ENCODE data around the gene ANKRD63.

The ANKRD63 gene

DNA sequence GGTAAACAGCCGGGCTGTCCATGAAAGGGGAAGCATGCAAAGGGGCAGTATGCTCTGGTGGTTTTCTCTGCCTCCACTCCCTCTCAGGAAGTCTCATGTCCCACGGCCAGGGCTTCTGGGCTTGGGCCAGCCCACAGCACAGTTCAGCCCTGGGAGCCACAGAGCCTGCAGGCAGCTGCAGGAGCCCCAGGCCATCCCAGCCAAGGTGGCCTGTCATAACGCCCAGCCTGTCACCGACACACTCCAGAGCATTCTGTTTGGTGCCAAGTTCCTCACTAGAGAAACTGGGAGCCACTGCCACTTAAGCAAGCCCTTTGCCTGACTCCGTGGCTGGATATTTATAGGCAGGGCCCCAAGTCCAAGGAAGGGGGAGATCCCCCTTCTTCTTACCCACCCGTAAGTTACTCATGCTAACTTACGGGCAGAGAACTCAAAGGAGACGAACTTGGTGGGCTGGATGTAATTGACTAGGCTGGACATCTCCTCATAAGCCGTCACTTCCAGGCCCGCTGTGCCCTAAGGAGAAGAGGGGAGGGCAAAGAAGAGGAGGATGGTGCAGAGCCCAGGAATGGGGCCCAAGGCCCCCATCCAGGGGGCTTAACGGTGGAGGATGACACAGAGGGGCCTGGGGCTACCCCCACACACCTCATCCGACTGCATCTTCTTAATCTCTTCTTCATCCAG lies 13.2 kb upstream of the ANKRD63 start:
- no peak for DNase-seq

DNA sequence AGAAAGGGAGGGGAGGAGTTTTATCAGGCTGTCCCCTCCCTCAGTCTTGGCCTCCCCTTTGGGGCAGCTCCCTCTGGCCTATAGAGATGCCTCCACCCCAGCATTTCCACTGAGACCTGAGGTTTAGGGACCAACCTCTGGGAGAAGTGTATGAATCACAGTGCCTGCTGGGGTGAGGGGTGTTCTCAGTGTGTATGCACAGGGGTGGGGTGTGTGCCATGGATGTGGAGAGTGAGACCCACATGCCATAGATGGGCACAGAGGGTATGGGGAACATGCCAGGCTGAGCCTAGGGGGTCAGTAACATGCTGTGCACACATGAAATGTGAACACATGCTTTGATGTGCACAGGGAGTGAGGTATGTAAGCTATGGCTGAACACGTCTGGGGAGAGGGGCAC lies 12.4 kb upstream of the ANKRD63 start:
- DNase-seq = no peak

DNA sequence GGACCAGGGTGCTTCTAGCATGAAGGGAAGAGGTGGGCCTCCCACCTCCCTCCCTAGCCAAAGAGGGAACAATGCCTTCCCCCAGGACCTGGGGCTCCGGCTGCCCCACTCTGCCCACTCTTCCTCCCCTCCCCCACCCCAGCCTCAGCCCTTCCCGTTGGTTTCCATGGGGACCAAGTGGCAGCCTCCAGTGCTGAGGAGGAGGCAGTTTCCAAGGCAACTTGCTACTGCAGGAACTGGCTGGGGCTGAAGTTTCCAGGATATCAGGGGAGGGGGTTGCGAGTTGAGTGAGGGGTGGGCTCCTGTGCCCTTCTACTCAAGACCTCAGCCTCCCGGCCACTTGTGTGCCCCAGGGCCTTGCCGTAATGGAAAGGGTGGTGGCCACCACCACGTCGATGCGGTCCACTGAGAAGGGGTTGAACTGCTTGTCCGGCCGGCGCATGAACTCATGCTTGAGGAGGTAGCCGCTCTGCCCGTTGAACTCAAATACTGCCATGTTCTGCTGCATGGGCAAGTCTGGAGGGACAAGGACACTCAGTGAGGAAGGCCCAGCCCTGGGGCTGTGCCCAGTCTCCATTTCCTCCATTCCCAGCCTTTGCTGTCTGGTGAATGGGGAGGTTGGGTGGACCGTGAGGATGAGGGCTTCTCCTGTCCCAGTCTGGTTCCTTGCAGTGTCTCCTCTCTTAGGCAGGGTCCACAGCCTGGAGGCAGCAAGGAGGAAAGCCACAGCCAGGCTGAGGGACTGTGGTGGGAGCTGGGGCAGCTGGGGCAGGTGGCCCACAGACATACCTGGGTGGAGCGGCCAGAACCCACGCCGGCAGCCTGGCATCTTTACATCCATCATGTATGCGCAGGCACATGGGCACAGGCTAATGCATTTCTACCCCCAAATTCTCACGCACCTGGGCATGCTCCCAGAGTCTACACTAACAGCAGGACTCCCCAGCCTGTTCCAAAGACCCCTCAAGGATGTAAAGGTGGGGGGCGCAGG lies 11.3 kb upstream of the ANKRD63 start:
- peak in 28 of 58 donors; percentile 12 to 71 (median 38) for DNase-seq

DNA sequence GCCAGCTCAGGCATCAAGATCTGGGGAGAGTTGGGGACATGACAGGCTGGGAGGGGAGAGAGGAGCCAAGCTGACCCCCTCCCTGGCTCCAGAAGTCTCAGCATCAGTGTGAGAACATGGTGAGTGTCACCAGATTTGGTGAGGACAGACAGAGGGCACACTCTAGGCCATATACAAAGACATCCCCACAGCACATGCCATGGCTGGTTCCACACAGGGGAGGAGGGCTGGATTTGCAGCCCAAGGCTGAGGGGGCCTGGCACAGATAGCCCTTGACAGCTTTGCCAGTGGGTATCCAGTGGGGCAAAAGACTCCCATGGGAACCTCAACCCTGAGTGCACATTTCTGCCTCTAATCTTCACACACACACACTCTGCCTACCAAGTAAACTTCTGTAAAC lies 10.1 kb upstream of the ANKRD63 start:
- DNase-seq = no peak

DNA sequence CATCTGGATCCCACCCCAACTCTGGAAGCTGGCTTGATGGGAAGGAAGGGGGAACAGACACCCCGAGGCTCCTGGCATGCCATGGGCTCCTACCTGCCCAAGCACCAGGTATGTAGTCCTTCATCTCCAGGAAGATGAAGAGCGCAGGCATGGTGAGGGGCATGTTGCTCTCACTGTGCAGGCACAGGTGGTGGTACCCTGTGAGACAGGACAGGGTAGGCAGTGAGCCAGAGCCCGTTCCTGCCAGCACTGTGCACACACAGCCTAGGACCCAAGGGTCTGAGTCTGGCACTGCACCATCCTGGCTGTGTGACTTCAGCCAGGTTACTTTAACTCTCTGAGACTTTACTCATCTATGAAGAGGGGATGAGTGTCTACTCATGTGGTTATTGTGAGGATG lies 9.4 kb upstream of the ANKRD63 start:
- DNase-seq = no peak

DNA sequence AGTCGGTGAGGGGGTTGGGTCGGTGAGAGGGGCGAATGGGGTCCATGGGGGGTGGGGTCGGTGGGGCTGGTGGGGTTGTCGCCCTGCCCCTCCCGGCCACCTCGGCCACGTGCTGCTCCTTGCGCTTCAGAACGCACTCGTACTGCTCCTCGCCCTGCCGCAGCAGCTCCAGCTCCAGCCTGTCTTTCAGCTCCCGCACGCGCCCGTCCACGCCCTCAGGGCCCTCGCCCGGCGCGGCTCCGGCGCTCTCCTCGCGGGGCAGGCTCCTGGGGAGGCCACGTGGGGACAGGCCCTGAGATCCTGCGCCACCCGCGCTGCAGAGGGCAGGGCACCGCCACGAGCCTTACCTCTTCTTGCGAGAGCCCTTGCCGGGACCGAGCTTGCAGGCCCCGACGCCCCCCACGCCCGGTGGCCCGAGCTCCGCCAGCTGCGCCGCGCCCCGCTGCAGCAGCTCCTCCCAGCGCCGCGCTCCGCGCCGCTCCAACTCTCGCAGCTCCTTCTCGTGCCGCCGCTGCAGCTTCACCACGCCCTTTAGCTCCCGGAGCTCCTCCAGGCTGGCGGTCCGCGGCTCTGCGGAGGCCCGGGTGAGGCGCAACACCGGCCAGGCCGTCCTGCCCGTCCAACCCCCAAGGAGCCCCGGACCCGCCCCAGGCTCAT lies 8.2 kb upstream of the ANKRD63 start:
- DNase-seq = peak in 8 of 58 donors; percentile 14 to 59 (median 34)

DNA sequence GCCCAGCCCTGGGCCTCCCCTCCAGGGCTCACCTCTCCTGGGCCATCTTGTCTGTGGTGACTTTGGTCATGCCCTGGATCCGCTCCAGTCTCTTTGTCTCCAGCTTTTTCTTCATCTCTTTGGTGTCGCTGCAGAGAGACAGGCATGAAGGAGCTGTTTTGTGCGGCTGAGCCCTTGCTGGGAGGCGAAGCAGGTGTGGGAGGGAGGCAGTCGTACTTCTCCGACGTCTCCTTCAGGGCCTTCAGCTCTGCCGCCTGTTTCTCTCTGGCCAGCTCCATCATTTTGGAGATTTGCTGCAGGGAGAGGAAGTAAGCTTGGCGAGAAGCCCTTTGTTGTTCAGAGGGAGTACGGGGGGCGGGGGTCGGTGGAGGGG lies 7.7 kb upstream of the ANKRD63 start:
- peak in 4 of 58 donors; percentile 16 to 41 (median 24) for DNase-seq

DNA sequence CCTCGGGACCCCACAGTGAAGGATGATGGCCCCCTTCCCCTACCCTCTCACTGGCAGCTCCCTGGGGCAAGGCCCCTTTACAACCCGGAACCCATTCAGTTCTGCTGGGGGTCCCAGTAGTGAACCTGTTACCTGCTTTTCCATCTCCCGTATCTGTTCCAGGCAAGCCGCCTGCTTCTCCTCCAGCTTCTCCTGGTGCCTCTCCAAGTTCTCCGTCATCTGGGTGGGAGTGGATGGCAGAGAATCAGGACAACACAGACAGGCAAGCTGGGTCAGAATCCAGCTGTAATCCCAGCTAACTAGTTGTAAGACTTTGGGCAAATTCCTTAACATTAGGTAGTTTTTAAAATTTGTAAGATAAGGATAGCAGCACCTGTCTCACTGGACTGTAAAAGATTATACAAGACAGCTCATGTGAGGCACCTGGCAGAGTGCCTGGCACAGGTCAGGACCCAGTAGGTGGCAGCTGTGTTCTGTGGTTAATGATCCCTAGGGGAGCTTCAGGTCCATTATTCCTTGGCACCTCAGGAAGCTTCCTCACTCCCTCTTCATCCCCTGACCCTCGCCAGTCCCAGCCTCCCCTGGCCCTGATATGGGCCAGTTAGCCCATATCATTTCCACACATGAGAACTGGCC lies 6.4 kb upstream of the ANKRD63 start:
- DNase-seq = peak in 13 of 58 donors; percentile 13 to 66 (median 25)

DNA sequence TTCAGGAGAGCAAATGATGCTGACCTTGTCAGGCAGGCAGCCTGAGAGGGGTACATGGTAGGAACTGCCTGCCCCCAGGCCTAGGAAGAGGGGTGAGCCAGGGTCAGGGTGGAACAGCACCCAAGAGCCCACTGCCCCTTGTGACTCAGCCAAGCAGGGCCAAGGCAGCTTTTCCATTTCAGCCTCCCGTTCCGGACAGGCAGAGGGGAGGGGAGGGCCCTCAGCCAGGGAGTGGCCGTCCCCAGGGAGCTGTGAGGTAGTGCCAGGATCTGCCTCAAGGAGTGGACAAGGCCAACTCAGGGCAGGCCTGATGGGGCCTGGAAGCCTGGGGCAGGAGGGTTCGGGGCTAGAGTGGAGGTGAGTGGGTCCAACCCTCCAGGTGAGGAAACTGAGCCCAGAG lies 5.1 kb upstream of the ANKRD63 start:
- DNase-seq = no peak

DNA sequence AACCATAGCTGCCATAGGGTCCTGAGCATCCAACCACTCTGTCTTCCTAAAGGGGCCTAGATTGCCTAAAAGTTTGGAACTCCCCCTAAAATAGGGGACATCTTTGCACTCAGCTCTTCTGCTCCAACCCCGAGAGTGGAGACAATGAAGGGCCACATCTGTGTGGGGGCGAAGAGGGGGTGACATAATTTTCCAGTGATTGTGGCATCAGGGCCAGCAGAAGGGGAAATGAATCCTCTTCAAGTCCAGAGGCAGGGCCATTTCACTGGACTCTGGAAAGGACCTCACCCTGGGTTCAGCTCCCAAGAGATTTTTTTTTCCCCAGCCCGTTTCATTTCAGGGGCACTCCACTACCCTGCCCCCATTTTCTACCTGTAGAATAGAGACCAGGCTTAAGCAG lies 4.6 kb upstream of the ANKRD63 start:
- DNase-seq = no peak

DNA sequence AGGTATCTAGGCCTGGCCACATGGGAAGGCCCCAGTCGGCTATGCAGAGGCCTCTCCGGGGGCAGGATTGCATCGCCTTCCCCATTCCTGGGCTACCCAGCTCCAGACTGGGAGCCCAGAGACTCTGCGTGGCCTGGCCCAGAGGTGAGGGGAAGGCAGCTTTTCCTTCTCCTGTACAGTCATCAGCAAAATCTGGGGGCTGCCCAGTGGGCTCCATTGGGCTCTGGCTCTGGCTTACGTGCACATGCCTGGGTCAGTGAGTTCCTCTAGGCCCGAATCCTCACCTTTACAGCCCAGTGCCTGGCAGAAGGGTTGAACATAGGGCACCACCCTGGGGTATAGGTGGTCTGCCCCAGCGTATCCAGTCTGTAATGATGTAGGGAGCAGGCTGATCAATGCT lies 3.9 kb upstream of the ANKRD63 start:
- no peak for DNase-seq

DNA sequence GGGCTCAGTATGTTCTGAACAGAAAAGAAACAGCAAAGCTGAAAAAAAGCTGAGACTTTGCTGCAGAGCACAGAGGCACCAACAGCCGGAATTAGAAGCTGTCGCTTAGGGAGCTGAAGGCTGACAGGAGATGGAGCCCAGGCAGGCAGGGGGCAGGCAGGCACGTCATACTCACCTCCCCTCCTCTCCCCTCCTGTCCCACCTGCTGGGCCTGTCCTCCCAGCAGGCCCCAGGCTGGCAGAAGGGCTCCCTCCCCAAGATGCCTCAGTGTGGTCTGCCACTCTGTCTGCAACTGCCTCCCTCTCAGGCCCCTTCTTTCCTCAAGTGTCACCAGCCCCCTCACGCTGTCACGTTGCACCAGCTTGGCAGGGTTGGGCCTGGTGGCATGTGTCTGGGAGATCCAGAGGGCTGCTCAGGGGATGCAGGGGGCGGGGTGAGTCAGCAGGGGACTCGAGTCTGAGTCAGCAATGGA lies 3.2 kb upstream of the ANKRD63 start:
- peak in 15 of 58 donors; percentile 17 to 61 (median 30) for DNase-seq

DNA sequence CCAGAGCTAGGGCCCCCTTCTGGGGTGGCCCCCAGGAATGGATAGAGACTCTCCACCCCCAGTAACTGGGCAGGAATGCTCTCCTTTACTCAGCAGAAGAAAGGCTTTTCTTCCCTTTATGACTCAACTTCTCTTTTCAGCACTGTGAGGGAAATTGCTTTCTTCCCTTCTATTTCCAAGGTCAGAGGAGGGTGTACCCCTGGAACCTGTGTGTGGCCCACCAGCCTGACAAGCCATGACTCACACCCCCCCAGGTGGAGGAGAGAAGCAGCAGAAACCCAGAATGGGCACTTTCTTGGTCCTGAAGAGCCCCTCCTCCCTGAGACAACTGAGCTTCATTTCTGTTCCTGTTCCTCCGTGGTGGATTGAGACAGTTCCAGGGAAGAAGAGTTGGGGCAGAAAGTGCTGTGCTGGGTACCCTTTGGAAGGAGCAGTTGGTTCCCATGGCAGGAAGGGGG lies 2.7 kb upstream of the ANKRD63 start:
- DNase-seq = peak in 1 of 58 donors; percentile 32

DNA sequence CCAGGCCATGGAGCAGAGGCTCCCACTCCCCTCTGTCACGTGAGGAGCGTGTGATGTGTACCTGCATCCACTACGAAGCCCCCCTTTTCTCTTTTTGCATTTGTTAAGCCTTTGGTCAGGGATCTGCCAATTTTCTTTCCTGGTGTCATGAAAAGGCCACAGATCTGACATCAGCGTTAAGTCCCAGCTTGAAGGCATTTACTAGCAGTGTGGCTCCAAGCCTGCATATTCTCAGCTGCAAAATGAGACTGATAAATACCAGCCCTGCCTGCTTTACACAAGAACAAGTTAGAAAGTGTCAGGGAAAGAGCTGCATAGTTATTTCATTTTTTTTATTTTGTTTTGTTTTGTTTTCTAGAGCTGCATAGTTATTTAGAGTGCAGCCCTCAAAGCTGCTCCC lies 2.3 kb upstream of the ANKRD63 start:
- no peak for DNase-seq

DNA sequence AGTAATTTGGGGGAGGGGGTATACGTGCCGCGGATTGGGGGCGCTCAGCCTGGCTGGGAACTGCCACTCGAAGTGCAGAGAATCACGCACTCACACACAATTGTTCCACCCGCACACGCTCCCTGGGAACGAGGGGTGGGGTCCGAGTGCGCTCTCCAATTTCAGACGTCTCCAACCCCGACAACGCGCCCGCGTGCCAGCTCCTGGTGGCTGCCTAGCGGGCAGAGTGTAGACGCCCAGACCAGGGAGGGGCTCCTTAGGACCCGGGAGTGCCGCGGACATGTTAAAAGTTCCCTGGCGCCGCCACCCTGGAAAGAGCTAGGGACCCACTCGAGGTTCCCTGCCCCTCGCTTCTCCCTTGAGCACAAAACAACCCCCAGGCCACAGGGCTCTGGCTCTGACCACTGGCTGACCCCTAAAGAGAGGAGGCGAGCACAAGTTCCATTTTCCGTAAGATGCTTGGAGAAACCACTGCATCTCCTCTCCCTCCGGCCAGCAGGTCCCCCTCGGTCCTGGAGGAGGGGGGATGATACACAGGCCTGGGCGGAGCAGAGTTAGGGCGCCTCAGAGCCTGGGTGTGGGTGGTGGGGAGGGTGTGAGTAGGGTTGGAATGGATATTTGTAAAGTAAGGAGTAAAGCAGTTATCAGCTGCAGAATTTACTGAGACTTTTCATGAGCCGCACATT lies 894 bp upstream of the ANKRD63 start:
- DNase-seq = no peak

DNA sequence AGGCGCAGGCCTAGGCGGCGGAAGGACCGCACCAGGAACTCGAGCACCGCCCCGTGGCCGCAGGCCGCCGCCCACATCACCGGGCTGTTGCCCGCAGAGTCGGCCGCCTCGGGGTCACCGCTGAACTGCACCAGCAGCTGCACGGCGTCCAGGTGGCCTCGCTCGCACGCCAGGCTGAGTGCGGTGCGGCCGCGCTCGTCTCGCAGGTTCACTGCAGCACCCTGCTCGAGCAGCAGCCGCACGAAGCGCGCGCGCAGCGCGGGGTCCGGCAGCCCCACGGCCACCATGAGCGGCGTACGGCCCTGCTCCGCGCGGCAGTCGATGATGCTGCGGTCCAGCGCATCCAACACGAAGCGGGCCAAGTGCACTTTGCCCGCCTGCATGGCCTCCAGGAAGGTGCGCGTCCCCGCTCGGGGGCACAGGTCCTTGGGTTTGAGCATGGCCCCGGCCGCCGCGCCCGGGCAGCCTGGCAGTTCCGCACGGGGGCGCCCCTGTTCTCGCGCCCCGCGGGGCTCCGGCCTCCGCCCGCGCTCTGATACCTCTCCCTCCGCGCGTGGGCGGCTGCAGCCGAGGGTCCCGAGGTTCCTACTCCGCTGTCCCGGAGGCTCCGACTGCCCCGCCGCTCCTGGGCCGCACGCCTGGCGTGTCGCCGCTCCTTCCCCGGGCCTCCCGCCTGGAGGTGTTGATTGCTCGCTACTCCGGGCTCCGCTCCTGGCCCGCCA lies 556 bp downstream of the ANKRD63 start:
- DNase-seq = peak in 1 of 58 donors; percentile 60

DNA sequence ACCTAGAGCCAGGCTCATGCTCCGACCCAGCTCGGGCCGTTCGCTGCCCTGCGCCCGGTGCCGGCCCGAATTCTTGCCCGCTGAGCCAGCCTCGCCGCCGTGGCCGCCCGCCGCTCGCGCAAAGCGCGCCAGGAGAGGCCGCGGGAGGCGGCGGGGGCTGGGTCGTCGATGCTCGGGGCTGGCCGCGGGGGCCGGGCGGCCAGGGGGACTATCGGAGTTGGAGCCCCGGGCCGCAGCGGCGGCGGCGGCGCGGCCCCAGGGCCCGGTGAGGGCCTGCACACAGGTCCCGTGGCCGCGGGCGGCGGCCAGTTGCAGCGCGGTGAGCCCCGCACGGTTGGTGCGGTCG lies 1.1 kb downstream of the ANKRD63 start:
- no peak for DNase-seq

DNA sequence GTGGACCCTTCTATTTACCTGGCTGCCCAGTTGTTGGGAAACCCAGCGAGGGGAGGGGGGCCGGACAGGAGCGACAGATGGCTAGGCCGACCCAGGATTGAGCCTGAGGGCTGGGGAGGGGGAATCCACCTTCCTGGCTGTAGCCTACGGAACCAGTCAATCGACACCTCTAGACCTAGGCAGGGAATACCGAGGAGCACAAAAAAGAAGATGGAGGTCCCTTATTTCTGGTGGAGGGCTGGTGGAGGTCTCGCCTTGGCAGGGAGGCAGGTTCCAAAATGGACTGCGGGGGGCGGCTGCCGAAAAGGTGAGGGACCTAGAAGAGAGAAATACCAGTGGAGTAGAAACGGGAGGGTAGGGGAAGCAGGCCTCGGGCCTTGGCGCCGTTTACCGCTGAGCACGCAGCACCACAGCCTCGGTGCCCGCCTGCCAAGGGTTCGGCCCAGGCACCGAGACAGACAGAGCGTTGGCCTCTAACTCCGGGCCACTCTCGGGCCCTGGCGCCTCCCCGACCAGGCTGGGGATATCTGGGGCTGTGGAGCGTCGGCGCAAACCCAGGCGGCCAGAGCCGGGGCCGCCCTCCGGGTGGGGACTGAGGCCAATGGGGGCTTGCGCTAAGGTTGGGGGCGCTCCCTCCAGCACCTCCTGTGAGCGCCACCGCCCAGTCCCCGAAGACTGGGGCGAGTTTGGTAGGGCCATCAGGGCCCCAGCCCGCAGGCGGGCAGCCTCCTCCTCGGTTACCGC lies 1.6 kb downstream of the ANKRD63 start:
- no peak for DNase-seq
